Trophoblast cell (in vitro differentiated cells and primary cell): ENCODE data around the gene NCK2.

Experiments
- DNase-seq, 2 donors: peaks; one replicate each; pipeline ENCODE4 v3.0.0-alpha.2; 2016
- H2AFZ ChIP-seq: 2 replicates; pipeline ENCODE4 v1.6.1; 2013; ENCODE audit warnings: low read length, moderate library complexity, mild to moderate bottlenecking; ENCODE audit not compliant: insufficient read depth, poor library complexity
- H2AK5ac ChIP-seq: 2 replicates; pipeline ENCODE4 v1.6.1; 2013; ENCODE audit warnings: mild to moderate bottlenecking, low read length
- H2BK120ac ChIP-seq: 2 replicates; pipeline ENCODE4 v1.6.1; 2013; ENCODE audit warnings: low read length, mild to moderate bottlenecking, moderate library complexity; ENCODE audit not compliant: insufficient read depth, poor library complexity
- H2BK12ac ChIP-seq: 2 replicates; pipeline ENCODE4 v1.6.1; 2013; ENCODE audit warnings: mild to moderate bottlenecking, low read length, moderate library complexity
- H2BK5ac ChIP-seq: 2 replicates; pipeline ENCODE4 v1.6.1; 2013; ENCODE audit warnings: low read length, low read depth, moderate library complexity, mild to moderate bottlenecking; ENCODE audit not compliant: poor library complexity
- H3K14ac ChIP-seq: 2 replicates; pipeline ENCODE4 v1.6.1; 2013; ENCODE audit warnings: mild to moderate bottlenecking, low read length
- H3K18ac ChIP-seq: 2 replicates; pipeline ENCODE4 v1.6.1; 2013; ENCODE audit warnings: mild to moderate bottlenecking, low read length
- H3K23ac ChIP-seq: 2 replicates; pipeline ENCODE4 v1.6.1; 2013; ENCODE audit warnings: low read length
- H3K27ac ChIP-seq: 2 replicates; pipeline ENCODE4 v1.5.1; 2013; ENCODE audit warnings: low read depth, mild to moderate bottlenecking, inconsistent platforms, low read length, moderate library complexity
- H3K27me3 ChIP-seq: 2 replicates; pipeline ENCODE4 v1.6.1; 2013; ENCODE audit warnings: inconsistent platforms, mild to moderate bottlenecking, low read length, moderate library complexity; ENCODE audit not compliant: insufficient read depth
- H3K36me3 ChIP-seq, 2 experiments: 1 replicate in 1 of 2; 2 replicates in 1 of 2; pipeline ENCODE4 v1.6.1; 2013; ENCODE audit warnings: low read length in 2 of 2, mild to moderate bottlenecking in 2 of 2, moderate library complexity in 1 of 2; ENCODE audit not compliant: insufficient read depth in 2 of 2, control insufficient read depth in 1 of 2
- H3K4ac ChIP-seq: 2 replicates; pipeline ENCODE4 v1.6.1; 2013; ENCODE audit warnings: low read depth, mild to moderate bottlenecking, low read length, moderate library complexity
- H3K4me1 ChIP-seq, 2 experiments: 1 replicate in 1 of 2; 2 replicates in 1 of 2; pipeline ENCODE4 v1.6.1; 2013; ENCODE audit warnings: low read length in 2 of 2, mild to moderate bottlenecking in 2 of 2, moderate library complexity in 1 of 2; ENCODE audit not compliant: insufficient read depth in 2 of 2, control insufficient read depth in 1 of 2
- H3K4me2 ChIP-seq: 2 replicates; pipeline ENCODE4 v1.6.1; 2013; ENCODE audit warnings: inconsistent platforms, mild to moderate bottlenecking, low read length, moderate library complexity
- H3K4me3 ChIP-seq: 2 replicates; pipeline ENCODE4 v1.5.1; 2013; ENCODE audit warnings: mild to moderate bottlenecking, low read depth, low read length, inconsistent platforms
- H3K79me1 ChIP-seq: one replicate; pipeline ENCODE4 v1.6.1; 2013; ENCODE audit warnings: low read length
- H3K79me2 ChIP-seq: 2 replicates; pipeline ENCODE4 v1.6.1; 2013; ENCODE audit warnings: low read length, mild to moderate bottlenecking; ENCODE audit not compliant: control insufficient read depth, insufficient read depth, poor library complexity
- H3K9ac ChIP-seq: 2 replicates; pipeline ENCODE4 v1.6.1; 2013; ENCODE audit warnings: mild to moderate bottlenecking, low read length
- H3K9me3 ChIP-seq: 2 replicates; pipeline ENCODE4 v1.6.1; 2013; ENCODE audit warnings: low read depth, mild to moderate bottlenecking, control low read depth, inconsistent platforms, low read length; ENCODE audit not compliant: insufficient read depth
- H4K12ac ChIP-seq: 2 replicates; pipeline ENCODE4 v1.6.1; 2013; ENCODE audit warnings: low read depth, mild to moderate bottlenecking, low read length, moderate library complexity
- H4K8ac ChIP-seq: 2 replicates; pipeline ENCODE4 v1.6.1; 2013; ENCODE audit warnings: low read depth, mild to moderate bottlenecking, low read length, moderate library complexity
- H4K91ac ChIP-seq: one replicate; pipeline ENCODE4 v1.6.1; 2013; ENCODE audit warnings: low read depth, mild to moderate bottlenecking, low read length, moderate library complexity
- WGBS: extraction: QIAGEN DNeasy Blood & Tissue Kit; methylation state at CpG from one replicate; pipeline ENCODE4 v1.1.7; 2013; ENCODE audit warnings: missing lambda C conversion rate; ENCODE audit not compliant: insufficient read length, insufficient coverage; ENCODE audit errors: extremely low coverage; 5-methylcytosine and 5-hydroxymethylcytosine counted together

Gene NCK2

GRCh38 chr2:105925390-105925789, 180.7 kb downstream of the NCK2 start:
- Histone ChIP-seq H3K9me3 (no peaks in the 10 kb centered on the region), H3K79me2 (no peaks in the 10 kb centered on the region), H3K14ac (no peak overlapping the region), H2AK5ac (no peak overlapping the region), H3K27ac (no peak overlapping the region), H3K4ac (no peak overlapping the region), H2BK12ac (no peak overlapping the region), H4K12ac (no peak overlapping the region), H3K18ac (no peak overlapping the region), H3K9ac (no peak overlapping the region), H4K91ac (no peak overlapping the region), H2AFZ (no peak overlapping the region), H2BK120ac (no peak overlapping the region), H4K8ac (no peak overlapping the region), H3K23ac (no peak overlapping the region), H3K4me1 (no peaks in the 10 kb centered on the region), H2BK5ac (no peak overlapping the region), H3K36me3 (no peaks in the 10 kb centered on the region), H3K4me2 (no peak overlapping the region), H3K79me1 (no peaks in the 10 kb centered on the region), H3K4me3 (no peak overlapping the region), H3K27me3 (no peaks in the 10 kb centered on the region)
- no peak for DNase-seq
- no CpG with 5 or more reads among the region's 6 CpGs for WGBS

GRCh38 chr2:105926960-105927678, 182.4 kb downstream of the NCK2 start:
- H3K4me2 ChIP-seq, result no peak overlapping the region
- no peak overlapping the region for H2AK5ac ChIP-seq
- no peak overlapping the region for H3K27ac ChIP-seq
- no peak overlapping the region for H3K4me3 ChIP-seq
- H3K79me1 ChIP-seq, result no peaks in the 10 kb centered on the region
- no peak overlapping the region for H3K18ac ChIP-seq
- no peaks in the 10 kb centered on the region for H3K27me3 ChIP-seq
- H2BK120ac ChIP-seq, result no peak overlapping the region
- H3K14ac ChIP-seq, result no peak overlapping the region
- H3K9ac ChIP-seq, result no peak overlapping the region
- no peaks in the 10 kb centered on the region for H3K9me3 ChIP-seq
- no peak overlapping the region for H3K4ac ChIP-seq
- DNase-seq, result no peak
- WGBS, result no CpG with 5 or more reads among the region's 3 CpGs
- H4K91ac ChIP-seq, result no peak overlapping the region
- H3K36me3 ChIP-seq, result no peaks in the 10 kb centered on the region
- no peak overlapping the region for H3K23ac ChIP-seq
- no peak overlapping the region for H4K8ac ChIP-seq
- H3K79me2 ChIP-seq, result no peaks in the 10 kb centered on the region
- no peak overlapping the region for H2BK5ac ChIP-seq
- H2BK12ac ChIP-seq, result no peak overlapping the region
- H3K4me1 ChIP-seq, result no peaks in the 10 kb centered on the region
- no peak overlapping the region for H4K12ac ChIP-seq
- H2AFZ ChIP-seq, result no peak overlapping the region

- Histone ChIP-seq H2AFZ (no peak overlapping the region), H3K18ac (no peak overlapping the region)
These were observed 183.4 kb downstream of the NCK2 start for GRCh38 chr2:105928086-105928485.

GRCh38 chr2:105928563-105928962, 183.9 kb downstream of the NCK2 start:
- no peak for DNase-seq
- Histone ChIP-seq H3K79me1 (no peaks in the 10 kb centered on the region), H3K4me2 (no peak overlapping the region), H2BK12ac (no peak overlapping the region), H3K4me3 (no peak overlapping the region), H3K4me1 (no peaks in the 10 kb centered on the region), H3K14ac (no peak overlapping the region), H2BK5ac (no peak overlapping the region), H2BK120ac (no peak overlapping the region), H2AFZ (no peak overlapping the region), H3K9ac (no peak overlapping the region), H4K12ac (no peak overlapping the region), H3K9me3 (no peaks in the 10 kb centered on the region), H3K27me3 (no peaks in the 10 kb centered on the region), H3K18ac (no peak overlapping the region), H3K79me2 (no peaks in the 10 kb centered on the region), H4K91ac (no peak overlapping the region), H2AK5ac (no peak overlapping the region), H4K8ac (no peak overlapping the region), H3K4ac (no peak overlapping the region), H3K36me3 (no peaks in the 10 kb centered on the region), H3K23ac (no peak overlapping the region), H3K27ac (no peak overlapping the region)
- no CpG with 5 or more reads among the region's 6 CpGs for WGBS

More at GRCh38 chr2:105928086-105928485, 183.4 kb downstream of the NCK2 start:
- H3K4me1 ChIP-seq, result no peaks in the 10 kb centered on the region
- H2AK5ac ChIP-seq, result no peak overlapping the region
- H3K79me1 ChIP-seq, result no peaks in the 10 kb centered on the region
- no peak for DNase-seq
- H2BK12ac ChIP-seq, result no peak overlapping the region
- H4K8ac ChIP-seq, result no peak overlapping the region
- no peak overlapping the region for H4K91ac ChIP-seq
- no peak overlapping the region for H3K4me2 ChIP-seq
- H3K27me3 ChIP-seq, result no peaks in the 10 kb centered on the region
- no peak overlapping the region for H3K4me3 ChIP-seq
- H3K27ac ChIP-seq, result no peak overlapping the region
- H3K9ac ChIP-seq, result no peak overlapping the region
- no peaks in the 10 kb centered on the region for H3K36me3 ChIP-seq
- no peaks in the 10 kb centered on the region for H3K9me3 ChIP-seq
- H3K23ac ChIP-seq, result no peak overlapping the region
- no peak overlapping the region for H2BK5ac ChIP-seq
- WGBS, result no CpG with 5 or more reads among the region's 4 CpGs
- no peak overlapping the region for H2BK120ac ChIP-seq
- no peak overlapping the region for H3K4ac ChIP-seq
- no peaks in the 10 kb centered on the region for H3K79me2 ChIP-seq
- no peak overlapping the region for H4K12ac ChIP-seq
- no peak overlapping the region for H3K14ac ChIP-seq
